Vagina (tissue), 2 donors: ENCODE results near the gene ZNF778.

ENCODE experiments used
- CTCF ChIP-seq, 3 experiments: fragments of 450-650 bp in 2 of 3; fragments of 200-600 bp in 1 of 3; sonication (generic) in 1 of 3; IDR thresholded peaks; one replicate each; pipeline ENCODE4 v1.5.1; 2017 to 2019; ENCODE audit warnings: antibody characterized with exemption in 3 of 3, mild to moderate bottlenecking in 2 of 3, moderate library complexity in 2 of 3
- POLR2A ChIP-seq, 2 donors: fragments of 450-650 bp; IDR thresholded peaks; one replicate each; pipeline ENCODE4 v1.6.1; 2017; ENCODE audit warnings: antibody characterized with exemption in 2 of 2, mild to moderate bottlenecking in 2 of 2, moderate library complexity in 2 of 2

- TF ChIP-seq CTCF (IDR thresholded peaks at IDR 0.05) (no peak), POLR2A (IDR thresholded peaks at IDR 0.05) (no peak)
Observed at GRCh38 chr16:89179148-89179484, 38.4 kb upstream of the ZNF778 start.
